ENCODE data around the gene PTGES2. TPM values are rescaled to one million over a fixed set of nuclear protein-coding genes. Genes with fewer than 3 reads are reported as not detected.
A peak's percentile ranks its signal among the peaks of the same experiment; 100 is the strongest.

Gene PTGES2
- total and polyA plus RNA-seq, 2 of the 13 experiments (the other 11 are each of a cell fraction or from before 2014, with no cell fraction given), result 63.7 to 79.8 TPM

DNA sequence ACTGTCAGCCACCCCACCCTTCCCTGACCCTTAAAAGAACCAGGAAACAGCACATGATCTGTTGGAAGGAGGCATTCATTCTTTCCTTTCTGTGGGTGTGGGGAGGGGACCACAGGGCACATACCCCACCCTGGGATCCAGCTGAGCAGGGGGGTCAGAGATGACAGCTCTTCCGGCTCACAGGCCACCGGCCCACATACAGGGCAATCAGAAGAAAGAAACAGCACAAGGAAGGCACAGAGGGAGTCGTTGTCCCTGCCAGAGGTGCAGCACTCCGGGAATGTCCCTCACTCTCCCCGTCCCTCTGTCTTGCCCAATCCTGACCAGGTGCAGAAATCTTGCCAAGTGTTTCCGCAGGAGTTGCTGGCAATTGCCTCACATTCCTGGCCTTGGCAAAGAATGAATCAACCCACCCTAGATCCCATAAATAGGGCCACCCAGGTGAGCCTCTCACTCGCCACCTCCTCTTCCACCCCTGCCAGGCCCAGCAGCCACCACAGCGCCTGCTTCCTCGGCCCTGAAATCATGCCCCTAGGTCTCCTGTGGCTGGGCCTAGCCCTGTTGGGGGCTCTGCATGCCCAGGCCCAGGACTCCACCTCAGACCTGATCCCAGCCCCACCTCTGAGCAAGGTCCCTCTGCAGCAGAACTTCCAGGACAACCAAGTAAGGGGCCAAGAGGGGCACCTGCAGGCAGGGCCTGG lies 21.6 kb upstream of the PTGES2 start, which contains the start of gene LCN2:
Gene LCN2 (plus strand): TSS at position 453 of the 701 bp plus-strand sequence. CDS start 73 bp downstream, at position 526.
- peaks cover 75% of the 10 kb centered on the region for H3K4me1 ChIP-seq (ENCODE audit: insufficient read depth, low read length)
- no peaks in the 10 kb centered on the region for H3K79me2 ChIP-seq (ENCODE audit: insufficient read depth, low read length)
- no peaks in the 10 kb centered on the region for H4K20me1 ChIP-seq (ENCODE audit: insufficient read depth, low read length)
- peak within 1 kb of the TSS; percentile 37; the same call in 1 of the 2 replicates for H3K9ac ChIP-seq (ENCODE audit: insufficient read depth, low read depth, low read length)
- WGBS (ENCODE audit: low lambda C conversion rate), result 0% methylated on average over 6 of the region's 9 CpGs
- peaks cover 9 to 55% of the 10 kb centered on the region in 2 experiments; a peak in 4 of 5 replicates for H3K27me3 ChIP-seq (ENCODE audit: control insufficient read depth in 1 of 2, insufficient read depth in 2 of 2, low read length in 2 of 2)
- BruUV-seq (replicated peaks), result no TSS peak
- ATAC-seq, result no peak
- no peaks in the 10 kb centered on the region for H3K36me3 ChIP-seq (replicated peaks in 1 of 2; ENCODE audit: control insufficient read depth in 1 of 2, insufficient read depth in 2 of 2, low read length in 2 of 2)
- DNase-seq (ENCODE audit: low spot score), result no peak
- intact Hi-C loops (cut with micrococcal nuclease; ENCODE audit: unreplicated experiment), result no loop called here
- H3K4me3 ChIP-seq (replicated peaks in 1 of 3; ENCODE audit: insufficient read depth in 1 of 3, low read depth in 2 of 3, low read length in 3 of 3), result peak within 1 kb of the TSS in 2 of 3 experiments; percentile 1 to 59; a peak in 3 of 6 replicates
- no peak for FAIRE-seq
- in situ Hi-C loops (cut with HindIII; ENCODE audit: extremely low pct_ligation_motif_present, low pct_unique_long_range_greater_than_20kb), result no loop called here
- no peak within 1 kb of the TSS for H2AFZ ChIP-seq (ENCODE audit: low read length)
- H3K9me3 ChIP-seq (ENCODE audit: low read length), result no peaks in the 10 kb centered on the region
- POLR2A ChIA-PET, result interaction anchor here (0.6 to 2.3 kb wide), 3 partner anchors 9 to 11 kb away, joined by 4 to 36 read pairs (median 5); partner anchors contain the start of gene BBLN
- no peak within 1 kb of the TSS for H3K27ac ChIP-seq (ENCODE audit: extremely low read length, insufficient read depth, low read length)
- CTCF ChIA-PET (ENCODE audit: low intra/inter-chr PET ratio, low total read pairs), result no interaction called here
- peak within 1 kb of the TSS; percentile 71 for H3K4me2 ChIP-seq (ENCODE audit: low read depth, low read length)
- 0 out of 2 replicates have a peak, but pooled peaks have one; percentile 24 for TF ChIP-seq ZFX (CRISPR knock-in tag; IDR thresholded peaks at IDR 0.05; ENCODE audit: low read depth)
- no peak for TF ChIP-seq MYNN (CRISPR knock-in tag; IDR thresholded peaks at IDR 0.05; ENCODE audit: low read depth)
- peak; percentile 40 for TF ChIP-seq PATZ1 (CRISPR knock-in tag; IDR thresholded peaks at IDR 0.05)
- TF ChIP-seq ZNF333 (CRISPR knock-in tag; IDR thresholded peaks at IDR 0.05; ENCODE audit: borderline replicate concordance), result no peak
- no peak for TF ChIP-seq SRY (CRISPR knock-in tag; IDR thresholded peaks at IDR 0.05)
- 0 out of 2 replicates have a peak, but pooled peaks have one; percentile 10 for TF ChIP-seq ZNF296 (CRISPR knock-in tag; conservative IDR thresholded peaks at IDR 0.05)
- TF ChIP-seq NR2C2 (CRISPR knock-in tag; IDR thresholded peaks at IDR 0.05; ENCODE audit: borderline replicate concordance), result no peak
- no peak for TF ChIP-seq ZNF160 (CRISPR knock-in tag; IDR thresholded peaks at IDR 0.05)
- TF ChIP-seq ZFP90 (CRISPR knock-in tag; IDR thresholded peaks at IDR 0.05; ENCODE audit: borderline replicate concordance), result no peak
- TF ChIP-seq, protein P1, sequence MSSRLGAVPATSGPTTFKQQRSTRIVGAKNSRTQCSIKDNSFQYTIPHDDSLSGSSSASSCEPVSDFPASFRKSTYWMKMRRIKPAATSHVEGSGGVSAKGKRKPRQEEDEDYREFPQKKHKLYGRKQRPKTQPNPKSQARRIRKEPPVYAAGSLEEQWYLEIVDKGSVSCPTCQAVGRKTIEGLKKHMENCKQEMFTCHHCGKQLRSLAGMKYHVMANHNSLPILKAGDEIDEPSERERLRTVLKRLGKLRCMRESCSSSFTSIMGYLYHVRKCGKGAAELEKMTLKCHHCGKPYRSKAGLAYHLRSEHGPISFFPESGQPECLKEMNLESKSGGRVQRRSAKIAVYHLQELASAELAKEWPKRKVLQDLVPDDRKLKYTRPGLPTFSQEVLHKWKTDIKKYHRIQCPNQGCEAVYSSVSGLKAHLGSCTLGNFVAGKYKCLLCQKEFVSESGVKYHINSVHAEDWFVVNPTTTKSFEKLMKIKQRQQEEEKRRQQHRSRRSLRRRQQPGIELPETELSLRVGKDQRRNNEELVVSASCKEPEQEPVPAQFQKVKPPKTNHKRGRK (CRISPR knock-in tag; IDR thresholded peaks at IDR 0.05), result no peak
- 0 out of 2 replicates have a peak, but pooled peaks have one; percentile 19 for TF ChIP-seq ZBTB7B (CRISPR knock-in tag; IDR thresholded peaks at IDR 0.05)
- peak; percentile 25; the same call in 1 of the 2 replicates for TF ChIP-seq CEBPG (CRISPR knock-in tag; IDR thresholded peaks at IDR 0.05)
- peak; percentile 14; the same call in 1 of the 2 replicates for TF ChIP-seq ZFY (CRISPR knock-in tag; IDR thresholded peaks at IDR 0.05)
- TF ChIP-seq POLR2A (IDR thresholded peaks at IDR 0.05; ENCODE audit: insufficient read depth in 1 of 2, low read depth in 2 of 2, low read length in 2 of 2), result no peak
- TF ChIP-seq, protein P2, sequence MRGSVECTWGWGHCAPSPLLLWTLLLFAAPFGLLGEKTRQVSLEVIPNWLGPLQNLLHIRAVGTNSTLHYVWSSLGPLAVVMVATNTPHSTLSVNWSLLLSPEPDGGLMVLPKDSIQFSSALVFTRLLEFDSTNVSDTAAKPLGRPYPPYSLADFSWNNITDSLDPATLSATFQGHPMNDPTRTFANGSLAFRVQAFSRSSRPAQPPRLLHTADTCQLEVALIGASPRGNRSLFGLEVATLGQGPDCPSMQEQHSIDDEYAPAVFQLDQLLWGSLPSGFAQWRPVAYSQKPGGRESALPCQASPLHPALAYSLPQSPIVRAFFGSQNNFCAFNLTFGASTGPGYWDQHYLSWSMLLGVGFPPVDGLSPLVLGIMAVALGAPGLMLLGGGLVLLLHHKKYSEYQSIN (CRISPR knock-in tag; IDR thresholded peaks at IDR 0.05; ENCODE audit: borderline replicate concordance), result no peak
- peak; percentile 16; the same call in 1 of the 2 replicates for TF ChIP-seq UBTF (CRISPR knock-in tag; IDR thresholded peaks at IDR 0.05)
